T-helper 1 cell treated with Interleukin-12 subunit alpha and Interleukin-12 subunit beta and Interleukin-4 antibody, amounts not matched to agents 30 μg/mL and 1 μg/mL, for 36 hours (primary cell): ENCODE data around the gene CHCHD1.
"Not testable (repeated sequence)": the region's sequence is repeated elsewhere in the genome, so short reads cannot be mapped to it uniquely, and the experiment has no call there.

ENCODE experiments used
- H3K27ac Mint-ChIP-seq: one replicate; pipeline ENCODE4 v1.8.0; 2021; ENCODE audit warnings: mild to moderate bottlenecking, mixed read lengths
- H3K27me3 Mint-ChIP-seq: one replicate; pipeline ENCODE4 v1.8.0; 2021; ENCODE audit warnings: low read depth, mixed read lengths
- H3K36me3 Mint-ChIP-seq: one replicate; pipeline ENCODE4 v1.8.0; 2021; ENCODE audit warnings: low read depth, mixed read lengths
- H3K4me1 Mint-ChIP-seq: one replicate; pipeline ENCODE4 v1.8.0; 2021; ENCODE audit warnings: low read depth, mixed read lengths
- H3K4me3 Mint-ChIP-seq: one replicate; pipeline ENCODE4 v1.8.0; 2021; ENCODE audit warnings: mild to moderate bottlenecking, moderate library complexity, mixed read lengths
- H3K9me3 Mint-ChIP-seq: one replicate; pipeline ENCODE4 v1.8.0; 2021; ENCODE audit warnings: mixed read lengths

Gene CHCHD1

GRCh38 chr10:73819081-73819480 lies 37.2 kb downstream of the CHCHD1 start:
- no peak overlapping the region for H3K4me3 Mint-ChIP-seq
- no peak overlapping the region for H3K27ac Mint-ChIP-seq
- H3K36me3 Mint-ChIP-seq, result peaks cover 24% of the 10 kb centered on the region
- H3K27me3 Mint-ChIP-seq, result no peaks in the 10 kb centered on the region
- no peaks in the 10 kb centered on the region for H3K9me3 Mint-ChIP-seq
- H3K4me1 Mint-ChIP-seq, result peaks cover 3% of the 10 kb centered on the region

DNA sequence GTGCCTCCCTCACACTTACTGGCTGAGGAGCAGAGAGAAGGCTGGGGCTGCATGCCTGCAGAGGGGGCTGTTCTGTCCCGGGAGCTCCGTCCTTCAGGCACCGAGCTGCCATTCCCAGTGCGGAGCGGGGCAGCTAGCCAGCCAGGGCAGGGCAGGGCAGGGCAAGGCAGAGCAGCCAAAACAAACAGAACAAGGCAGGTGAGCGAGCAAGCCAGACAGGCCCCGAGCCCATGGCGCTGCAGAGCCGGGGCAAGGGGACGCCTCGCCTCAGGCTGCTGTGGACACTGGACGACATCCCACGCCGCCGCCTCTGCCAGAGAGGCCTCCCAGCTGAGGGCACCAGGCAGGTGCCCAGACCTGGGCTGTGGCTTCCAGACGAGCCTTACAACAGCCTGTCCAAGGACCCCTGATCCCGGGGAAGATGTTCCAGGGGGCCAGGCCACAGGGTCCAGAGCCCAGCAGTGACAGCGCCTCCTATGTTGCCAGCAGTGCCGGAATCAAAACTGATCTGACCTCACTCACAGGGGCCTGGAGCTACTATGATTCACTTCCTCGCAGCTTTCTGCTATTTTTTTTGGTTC lies 37.8 kb downstream of the CHCHD1 start:
- H3K9me3 Mint-ChIP-seq, result no peaks in the 10 kb centered on the region
- H3K4me3 Mint-ChIP-seq, result no peak overlapping the region
- H3K4me1 Mint-ChIP-seq, result peaks cover 3% of the 10 kb centered on the region
- H3K36me3 Mint-ChIP-seq, result peaks cover 24% of the 10 kb centered on the region
- H3K27me3 Mint-ChIP-seq, result no peaks in the 10 kb centered on the region
- no peak overlapping the region for H3K27ac Mint-ChIP-seq

- H3K4me3 Mint-ChIP-seq, result no peak overlapping the region
- peaks cover 1% of the 10 kb centered on the region for H3K4me1 Mint-ChIP-seq
- no peak overlapping the region for H3K27ac Mint-ChIP-seq
- H3K9me3 Mint-ChIP-seq, result no peaks in the 10 kb centered on the region
- peaks cover 16% of the 10 kb centered on the region for H3K36me3 Mint-ChIP-seq
- no peaks in the 10 kb centered on the region for H3K27me3 Mint-ChIP-seq
These were observed 41.5 kb downstream of the CHCHD1 start for GRCh38 chr10:73823391-73823790.

DNA sequence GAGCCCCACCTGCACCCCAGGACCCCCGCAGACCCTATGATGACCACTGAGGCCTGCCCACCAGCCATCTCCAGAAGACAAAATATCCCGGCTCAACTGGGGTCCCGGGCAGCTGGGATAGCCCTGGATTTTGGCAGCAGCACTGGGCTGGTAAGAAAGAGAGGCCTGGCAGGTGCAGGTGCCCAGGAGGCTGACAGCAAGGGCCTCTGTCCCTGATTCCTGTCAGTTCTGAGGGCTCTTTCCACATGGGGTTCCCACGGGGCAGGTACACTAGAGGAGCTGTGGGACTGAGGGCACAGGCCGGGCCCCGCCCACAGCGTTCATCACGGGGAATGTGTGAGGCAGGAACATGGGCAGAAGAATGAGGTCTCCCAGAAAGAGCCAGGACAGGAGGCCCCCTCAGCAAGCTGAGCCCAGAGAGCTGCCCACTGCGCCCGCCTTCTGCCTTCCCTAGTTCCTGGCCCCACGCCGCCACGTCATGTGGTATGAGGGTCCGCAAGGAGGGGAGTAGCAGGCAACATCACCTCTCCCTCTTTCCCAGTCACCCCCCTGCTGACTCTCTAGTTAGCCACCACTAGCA lies 42.4 kb downstream of the CHCHD1 start:
- Mint-ChIP-seq H3K36me3 (peaks cover 13% of the 10 kb centered on the region), H3K9me3 (no peaks in the 10 kb centered on the region), H3K4me3 (no peak overlapping the region), H3K4me1 (peaks cover 1% of the 10 kb centered on the region), H3K27me3 (no peaks in the 10 kb centered on the region), H3K27ac (no peak overlapping the region)

GRCh38 chr10:73827346-73828089 lies 45.7 kb downstream of the CHCHD1 start:
- Mint-ChIP-seq H3K27me3 (no peaks in the 10 kb centered on the region), H3K27ac (no peak overlapping the region), H3K4me1 (peaks cover under 1% of the 10 kb centered on the region), H3K9me3 (no peaks in the 10 kb centered on the region), H3K4me3 (no peak overlapping the region), H3K36me3 (peaks cover 10% of the 10 kb centered on the region)

- Mint-ChIP-seq H3K9me3 (no peaks in the 10 kb centered on the region), H3K4me3 (no peak overlapping the region), H3K27ac (no peak overlapping the region), H3K36me3 (peaks cover 7% of the 10 kb centered on the region), H3K27me3 (no peaks in the 10 kb centered on the region), H3K4me1 (no peaks in the 10 kb centered on the region)
These were observed 46.3 kb downstream of the CHCHD1 start for GRCh38 chr10:73828161-73828560.

DNA sequence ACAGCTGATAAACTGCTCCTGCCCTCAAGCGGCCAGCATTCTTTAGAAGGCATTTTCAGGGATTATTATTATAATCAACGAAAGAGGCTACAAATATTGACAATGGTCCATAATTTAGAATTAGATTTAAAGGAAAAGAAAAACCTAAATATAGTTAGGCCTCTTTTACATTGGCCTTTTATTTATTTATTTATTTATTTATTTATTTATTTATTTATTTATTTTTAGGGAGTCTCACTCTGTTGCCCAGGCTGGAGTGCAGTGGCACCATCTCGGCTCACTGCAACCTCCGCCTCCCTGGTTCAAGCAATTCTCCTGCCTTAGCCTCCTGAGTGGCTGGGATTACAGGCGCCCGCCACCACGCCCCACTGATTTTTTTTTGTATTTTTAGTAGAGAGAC lies 47.2 kb downstream of the CHCHD1 start:
- not testable (repeated sequence) for H3K4me1 Mint-ChIP-seq, H3K9me3 Mint-ChIP-seq, H3K27me3 Mint-ChIP-seq, H3K4me3 Mint-ChIP-seq, H3K36me3 Mint-ChIP-seq, H3K27ac Mint-ChIP-seq
